ENCODE measurements around the gene ACBD5.
"Not testable (repeated sequence)": the region's sequence is repeated elsewhere in the genome, so short reads cannot be mapped to it uniquely, and the experiment has no call there.

ACBD5 gene

DNA sequence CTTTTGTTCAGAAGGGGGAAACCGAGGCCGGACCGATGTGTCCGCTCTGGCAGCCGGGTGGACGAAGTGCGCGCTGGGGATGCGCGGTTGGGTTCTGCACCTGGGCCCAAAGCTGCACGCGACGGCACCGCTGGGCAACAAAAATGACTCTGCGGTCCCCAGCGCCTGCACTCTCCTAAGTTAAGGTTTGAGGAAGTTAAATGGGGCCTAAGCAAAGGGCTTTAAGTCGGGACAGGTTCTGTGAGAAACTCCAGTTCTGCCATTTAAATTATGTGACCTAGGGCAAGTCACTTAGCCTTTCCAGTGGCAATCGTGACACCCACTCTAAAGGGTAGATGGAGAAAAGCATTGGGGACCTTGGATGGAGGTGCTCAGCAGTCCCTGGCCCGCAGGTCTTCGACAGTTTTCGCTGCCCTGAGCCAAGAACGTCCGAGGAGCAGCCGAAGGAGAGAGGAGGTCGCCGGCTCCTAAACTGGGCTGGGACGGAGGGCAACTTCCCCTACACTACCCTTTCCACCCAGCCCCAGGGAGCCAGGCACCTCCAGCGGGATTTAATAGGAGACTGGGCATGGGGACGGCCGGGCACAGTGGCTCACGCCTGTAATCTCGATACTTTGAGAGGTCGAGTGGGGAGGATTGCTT, 534 bp upstream of the ACBD5 start:
- DNase-seq (ENCODE audit: low spot score) = peak; percentile 59

DNA sequence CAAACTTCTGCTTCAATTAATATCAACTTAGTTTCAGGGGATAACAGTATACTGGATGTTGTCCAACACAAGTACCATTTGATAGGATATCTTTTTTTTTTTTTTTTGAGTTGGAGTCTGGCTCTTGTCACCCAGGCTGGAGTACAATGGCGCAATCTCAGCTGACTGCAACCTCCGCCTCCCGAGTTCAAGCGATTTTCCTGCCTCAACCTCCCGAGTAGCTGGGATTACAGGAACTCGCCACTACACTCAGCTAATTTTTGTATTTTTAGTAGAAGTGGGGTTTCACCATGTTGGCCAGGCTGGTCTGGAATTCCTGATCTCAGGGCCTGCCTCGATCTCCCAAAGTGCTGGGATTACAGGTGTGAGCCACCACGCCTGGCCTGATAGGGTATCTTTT, 3.1 kb downstream of the ACBD5 start:
- not testable (repeated sequence) for DNase-seq (ENCODE audit: low spot score)

DNA sequence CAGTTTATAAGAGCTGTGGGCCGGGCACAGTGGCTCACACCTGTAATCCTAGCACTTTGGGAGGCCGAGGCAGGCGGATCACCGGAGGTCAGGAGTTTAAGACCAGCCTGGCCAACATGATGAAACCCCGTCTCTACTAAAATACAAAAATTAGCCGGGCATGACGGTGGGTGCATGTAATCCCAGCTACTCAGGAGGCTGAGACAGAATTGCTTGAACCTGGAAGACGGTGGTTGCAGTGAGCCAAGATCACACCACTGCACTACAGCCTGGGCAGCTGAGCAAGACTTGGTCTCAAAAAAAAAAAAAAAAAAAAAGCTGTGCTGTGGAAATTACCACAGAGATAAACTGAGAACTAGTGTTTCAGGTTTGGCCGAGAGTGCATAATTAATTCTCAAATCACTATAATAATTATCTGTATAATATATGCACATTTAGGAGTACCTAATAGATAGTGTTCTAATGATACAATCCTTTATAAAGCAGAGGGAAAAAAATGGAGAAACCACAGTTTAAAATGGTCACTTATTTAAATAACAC, 3.9 kb downstream of the ACBD5 start:
- not testable (repeated sequence) for DNase-seq (ENCODE audit: low spot score)

- DNase-seq (ENCODE audit: low spot score) = no peak
Measured at GRCh38 chr10:27235706-27236105, 4.9 kb downstream of the ACBD5 start.

GRCh38 chr10:27230022-27230421, 10.6 kb downstream of the ACBD5 start:
- no peak for DNase-seq (ENCODE audit: low spot score)

GRCh38 chr10:27225642-27226257, 14.8 kb downstream of the ACBD5 start:
- no peak for DNase-seq (ENCODE audit: low spot score)

DNA sequence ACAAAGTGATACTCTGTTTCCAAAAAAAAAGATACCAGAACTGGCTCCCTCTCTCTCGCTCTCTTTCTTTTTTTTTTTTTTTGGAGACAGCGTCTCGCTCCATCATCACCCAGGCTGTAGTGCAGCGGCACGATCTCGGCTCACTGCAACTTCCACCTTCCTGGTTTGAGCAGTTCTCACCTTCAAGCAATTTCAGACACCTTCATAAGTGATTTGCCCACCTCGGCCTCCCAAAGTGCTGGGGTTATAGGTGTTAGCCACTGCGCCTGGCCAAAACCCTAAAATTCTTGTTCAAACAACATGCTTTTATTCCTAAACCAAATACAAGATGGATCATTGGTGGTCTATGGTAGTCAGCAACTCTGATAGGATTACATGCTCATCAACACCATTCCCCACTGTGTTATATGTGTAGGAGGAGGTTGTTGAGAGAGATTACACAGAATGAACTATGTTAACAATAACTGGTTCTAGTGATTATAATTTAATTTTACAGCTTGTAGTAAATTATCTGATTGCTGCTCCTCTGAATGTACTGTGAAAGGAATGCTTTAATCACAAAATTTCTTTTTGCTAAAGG, 15.5 kb downstream of the ACBD5 start:
- no peak for DNase-seq (ENCODE audit: low spot score)

GRCh38 chr10:27223964-27224363, 16.6 kb downstream of the ACBD5 start:
- DNase-seq (ENCODE audit: low spot score) = peak; percentile 31

GRCh38 chr10:27207350-27207749, 33.2 kb downstream of the ACBD5 start:
- DNase-seq (ENCODE audit: low spot score) = no peak

DNA sequence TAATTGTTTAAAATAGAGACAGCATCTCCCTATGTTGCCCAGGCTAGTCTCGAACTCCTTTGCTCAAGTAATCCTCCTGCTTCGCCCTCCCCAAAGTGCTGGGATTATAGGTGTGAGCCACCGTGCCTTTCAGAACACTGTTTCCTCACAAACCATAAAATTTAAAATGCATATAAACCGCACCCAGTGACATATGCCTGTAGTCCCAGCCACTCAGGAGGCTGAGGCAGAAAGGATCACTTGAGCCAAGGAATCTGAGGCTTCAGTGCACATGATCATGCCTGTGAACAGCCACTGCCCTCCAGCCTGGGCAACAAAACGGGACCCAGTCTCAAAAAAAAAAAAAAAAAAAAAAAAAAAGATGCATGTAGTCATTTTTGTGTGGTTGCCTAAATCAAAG, 36.8 kb downstream of the ACBD5 start:
- DNase-seq (ENCODE audit: low spot score) = no peak

DNA sequence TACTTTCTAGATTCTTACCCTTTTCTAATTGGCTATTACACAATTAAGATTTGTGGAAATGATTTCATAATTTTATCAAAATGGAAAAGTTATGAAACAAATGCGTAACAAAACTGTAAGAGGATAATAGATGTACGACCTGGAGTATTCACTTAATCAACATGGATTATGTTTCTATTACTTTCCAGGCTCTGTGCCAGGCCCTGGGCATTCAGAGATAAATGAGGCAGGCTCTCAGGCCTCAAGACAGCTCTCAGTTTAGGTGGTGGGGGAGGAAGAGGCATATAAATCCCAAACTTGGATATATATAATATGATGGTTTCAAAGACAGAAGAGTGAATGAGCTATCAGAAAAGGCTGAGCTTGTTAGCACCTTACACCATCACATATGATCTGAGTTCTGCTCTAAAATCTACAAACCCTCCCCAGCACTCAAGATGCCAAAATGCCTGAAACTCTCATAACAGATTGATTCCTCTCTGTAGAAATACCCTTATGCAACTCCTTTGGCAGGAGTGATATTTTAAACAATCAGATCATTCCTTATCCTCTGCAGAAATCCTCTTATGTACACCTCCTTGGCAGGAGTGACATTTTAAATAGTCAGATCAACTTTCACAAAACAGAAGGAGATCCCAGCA, 42.5 kb downstream of the ACBD5 start:
- no peak for DNase-seq (ENCODE audit: low spot score)

DNA sequence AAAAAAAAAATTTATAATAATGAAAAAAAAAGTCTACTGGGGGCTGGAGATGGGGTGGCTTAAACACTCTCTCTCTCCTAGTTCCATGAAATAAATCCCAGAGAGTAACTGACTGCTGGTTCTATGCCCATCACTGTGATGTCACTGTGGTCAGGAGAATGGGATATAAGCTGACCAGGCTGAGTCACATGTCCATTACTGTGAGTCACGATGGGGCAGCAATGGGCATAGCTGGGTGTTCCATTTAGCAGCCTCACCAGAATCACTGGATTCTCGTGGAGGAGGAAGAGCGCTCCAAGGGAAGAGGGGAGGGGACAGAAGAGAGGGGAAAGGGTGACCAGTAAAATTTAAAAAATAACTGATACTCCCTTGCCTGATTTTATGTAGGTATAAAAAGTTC, 48.3 kb downstream of the ACBD5 start:
- no peak for DNase-seq (ENCODE audit: low spot score)

GRCh38 chr10:27190508-27190907, 50.1 kb downstream of the ACBD5 start:
- DNase-seq (ENCODE audit: low spot score) = no peak

GRCh38 chr10:27188897-27189296, 51.7 kb downstream of the ACBD5 start:
- no peak for DNase-seq (ENCODE audit: low spot score)

- no peak for DNase-seq (ENCODE audit: low spot score)
Measured at GRCh38 chr10:27188259-27188658, 52.3 kb downstream of the ACBD5 start.

DNA sequence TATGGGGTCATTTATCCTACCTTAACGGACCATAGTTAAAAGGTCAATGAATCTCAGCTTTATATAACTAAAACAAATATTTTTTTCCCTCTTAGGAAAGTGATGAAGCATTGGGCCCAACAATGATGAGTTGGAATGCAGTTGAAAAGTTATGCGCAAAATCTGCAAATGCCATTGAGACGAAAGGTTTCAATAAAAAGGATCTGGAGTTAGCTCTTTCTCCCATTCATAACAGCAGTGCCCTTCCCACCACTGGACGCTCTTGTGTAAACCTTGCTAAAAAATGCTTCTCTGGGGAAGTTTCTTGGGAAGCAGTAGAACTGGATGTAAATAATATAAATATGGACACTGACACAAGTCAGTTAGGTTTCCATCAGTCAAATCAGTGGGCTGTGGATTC, 70.7 kb downstream of the ACBD5 start:
- DNase-seq (ENCODE audit: low spot score) = no peak

- DNase-seq (ENCODE audit: low spot score) = no peak
Measured at GRCh38 chr10:27158421-27158820, 82.2 kb downstream of the ACBD5 start.

GRCh38 chr10:27157150-27157549, 83.4 kb downstream of the ACBD5 start:
- DNase-seq (ENCODE audit: low spot score) = no peak

GRCh38 chr10:27156566-27156965, 84.0 kb downstream of the ACBD5 start:
- not testable (repeated sequence) for DNase-seq (ENCODE audit: low spot score)

- peak; percentile 92 for DNase-seq (ENCODE audit: low spot score)
Measured at GRCh38 chr10:27155066-27155754, 85.4 kb downstream of the ACBD5 start, which contains the start of gene MASTL. Gene MASTL, plus strand, starts transcription at chr10:27155352. Its CDS starts 75 bp downstream, at chr10:27155427.

DNA sequence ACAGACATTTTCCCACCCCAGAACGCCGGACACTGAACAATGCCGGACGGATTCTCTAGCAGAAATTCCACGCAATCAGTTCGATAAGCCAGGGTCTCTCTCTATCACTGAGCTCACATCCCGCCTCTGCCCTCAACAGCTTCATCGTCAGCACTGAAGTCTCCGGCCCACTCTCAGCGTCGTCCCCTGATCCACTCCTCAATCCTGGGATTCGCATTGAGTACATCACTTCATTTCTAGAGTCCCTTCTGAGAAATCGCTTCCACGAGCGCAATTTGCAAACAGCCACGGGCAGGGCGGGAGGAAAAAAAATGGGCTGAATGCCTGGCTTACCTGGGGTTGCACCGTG, 86.8 kb downstream of the ACBD5 start:
- DNase-seq (ENCODE audit: low spot score) = no peak

GRCh38 chr10:27153329-27153728, 87.3 kb downstream of the ACBD5 start:
- DNase-seq (ENCODE audit: low spot score) = no peak

Measured in cerebellar cortex (tissue), 1 donor.